Right cardiac atrium (tissue), 5 donors: Measurements from ENCODE around the gene RINT1. TPM values are rescaled to one million over a fixed set of nuclear protein-coding genes. Genes with fewer than 3 reads are reported as not detected.

Experiments used
- ATAC-seq, 2 donors: fragments of 200-7000 bp; cut with Tn5 transposase; one replicate each; pipeline versions ENCODE4 v1.8.0 to v1.9.1; 2020; ENCODE audit warnings: moderate library complexity in 2 of 2, mild to moderate bottlenecking in 1 of 2
- DNase-seq, 3 donors: peaks; one replicate each; pipeline ENCODE4 v3.0.0-alpha.2; 2020
- H3K27ac ChIP-seq: one replicate; pipeline ENCODE4 v1.5.1; 2013; ENCODE audit warnings: mild to moderate bottlenecking, low read length, control low read depth, moderate library complexity
- H3K27me3 ChIP-seq: one replicate; pipeline ENCODE4 v1.6.1; 2013; ENCODE audit not compliant: control insufficient read depth, insufficient read depth
- H3K4me1 ChIP-seq: one replicate; pipeline ENCODE4 v1.6.1; 2013; ENCODE audit warnings: low read length; ENCODE audit not compliant: control insufficient read depth, insufficient read depth
- H3K4me3 ChIP-seq: one replicate; pipeline ENCODE4 v1.5.1; 2013; ENCODE audit warnings: low read length, control low read depth
- H3K9me3 ChIP-seq: one replicate; pipeline ENCODE4 v1.6.1; 2013; ENCODE audit warnings: low read length; ENCODE audit not compliant: control insufficient read depth
- WGBS: extraction: QIAGEN DNeasy Blood & Tissue Kit; methylation state at CpG from one replicate; pipeline ENCODE4 v1.1.7; 2013; 5-methylcytosine and 5-hydroxymethylcytosine counted together
- intact Hi-C, 4 donors: fragments of 100-400 bp; cut with DNase I; formaldehyde crosslinking; loops; one replicate each; pipeline versions ENCODE4 v1.11.0 to v1.14.0; 2022 to 2023
- polyA plus RNA-seq: library from polyadenylated mRNA; stranded (reverse); fragments of 200-250 nt; gene quantifications from one replicate; pipeline ENCODE4 v1.2.3, GENCODE V29; 2013
- total RNA-seq, 4 donors: library from RNA; stranded (reverse); fragmentation: NEBNext Ultra II Directional; extraction: Animal tissue kit (Norgen Biotek cat#: 25700); gene quantifications; one replicate each; pipeline ENCODE4 v1.2.1, GENCODE V29; 2021
- donor health status: healthy with polysubstance abuse.
- donor health status: DM: no; HTN: yes; CAD: no.
- donor health status: DM: no; HTN: no; CAD: no.
- donor health status: DM: no; HTN: yes; CAD: no; lungs with severe emphysema.
- donor health status: DM: yes; HTN: yes; CAD: no.

Gene RINT1
- total and polyA plus RNA-seq, 5 donors: 9.9 to 12.5 (median 12.0) TPM

GRCh38 chr7:105600720-105601550, 68.9 kb downstream of the RINT1 start:
- Histone ChIP-seq H3K27me3 (no peaks in the 10 kb centered on the region), H3K27ac (no peak overlapping the region), H3K4me1 (no peaks in the 10 kb centered on the region), H3K4me3 (no peak overlapping the region), H3K9me3 (no peaks in the 10 kb centered on the region)
- DNase-seq: no peak
- intact Hi-C loops: no loop called here
- ATAC-seq: no peak
- 77% methylated on average over 14 of the region's 14 CpGs for WGBS

GRCh38 chr7:105602325-105603305, 70.6 kb downstream of the RINT1 start:
- DNase-seq: no peak
- ATAC-seq: no peak
- Histone ChIP-seq H3K27me3 (no peaks in the 10 kb centered on the region), H3K4me1 (no peaks in the 10 kb centered on the region), H3K27ac (no peak overlapping the region), H3K4me3 (no peak overlapping the region), H3K9me3 (no peaks in the 10 kb centered on the region)
- WGBS: 72% methylated on average over 19 of the region's 19 CpGs
- intact Hi-C loops: no loop called here

GRCh38 chr7:105610165-105610930, 78.3 kb downstream of the RINT1 start:
- no peak for DNase-seq

GRCh38 chr7:105611856-105612775, 80.1 kb downstream of the RINT1 start:
- DNase-seq (no peak), ATAC-seq (no peak)
- Histone ChIP-seq H3K4me3 (no peak overlapping the region), H3K9me3 (no peaks in the 10 kb centered on the region), H3K27me3 (no peaks in the 10 kb centered on the region), H3K4me1 (no peaks in the 10 kb centered on the region), H3K27ac (no peak overlapping the region)
- 87% methylated on average over 16 of the region's 16 CpGs for WGBS
- intact Hi-C loops: no loop called here

More at GRCh38 chr7:105610165-105610930, 78.3 kb downstream of the RINT1 start:
- intact Hi-C loops: no loop called here
- H3K27me3 ChIP-seq: no peaks in the 10 kb centered on the region
- WGBS: 92% methylated on average over 8 of the region's 8 CpGs
- no peak overlapping the region for H3K27ac ChIP-seq
- H3K4me1 ChIP-seq: no peaks in the 10 kb centered on the region
- no peak for ATAC-seq
- H3K4me3 ChIP-seq: no peak overlapping the region
- no peaks in the 10 kb centered on the region for H3K9me3 ChIP-seq

- no peak overlapping the region for H3K27ac ChIP-seq
- intact Hi-C loops: no loop called here
- DNase-seq: no peak
- WGBS: 90% methylated on average over 9 of the region's 9 CpGs
- no peaks in the 10 kb centered on the region for H3K4me1 ChIP-seq
- ATAC-seq: peak in 1 of 2 donors; percentile 8
- H3K4me3 ChIP-seq: no peak overlapping the region
- no peaks in the 10 kb centered on the region for H3K27me3 ChIP-seq
- no peaks in the 10 kb centered on the region for H3K9me3 ChIP-seq
Measured at GRCh38 chr7:105612806-105613205, 80.8 kb downstream of the RINT1 start.

GRCh38 chr7:105613611-105614330, 81.8 kb downstream of the RINT1 start:
- whole genome bisulfite sequencing: 96% methylated on average over 32 of the region's 32 CpGs
- H3K4me3 ChIP-seq: no peak overlapping the region
- ATAC-seq (no peak), DNase-seq (no peak)
- H3K9me3 ChIP-seq: no peaks in the 10 kb centered on the region
- H3K27ac ChIP-seq: no peak overlapping the region
- intact Hi-C loops: no loop called here
- H3K4me1 ChIP-seq: no peaks in the 10 kb centered on the region
- H3K27me3 ChIP-seq: no peaks in the 10 kb centered on the region

- Histone ChIP-seq H3K27me3 (no peaks in the 10 kb centered on the region), H3K4me3 (no peak overlapping the region), H3K9me3 (no peaks in the 10 kb centered on the region), H3K4me1 (no peaks in the 10 kb centered on the region), H3K27ac (no peak overlapping the region)
- ATAC-seq (no peak), DNase-seq (no peak)
- WGBS: 88% methylated on average over 20 of the region's 20 CpGs
- intact Hi-C loops: no loop called here
Measured at GRCh38 chr7:105614341-105614840, 82.4 kb downstream of the RINT1 start.
